A549 (cell line): ENCODE data around the gene ATG5. TPM values are rescaled to one million over a fixed set of nuclear protein-coding genes. Genes with fewer than 3 reads are reported as not detected.

Experiments used
- ATAC-seq, 2 experiments: fragments of 200-7000 bp in 1 of 2; fragments of >200 bp in 1 of 2; cut with Nextera tagmentation in 1 of 2; cut with Tn5 transposase in 1 of 2; 3 replicates each; pipeline versions ENCODE4 v1.8.0 to v1.9.1; 2018 to 2020; ENCODE audit warnings: mild to moderate bottlenecking in 1 of 2, moderate library complexity in 1 of 2
- CTCF ChIA-PET: fragments of 300-600 bp; sonication (Branson Sonifier 250); formaldehyde crosslinking; extraction: SDS; loops from one replicate; lab custom pipeline; 2021; ENCODE audit warnings: antibody characterized with exemption, inconsistent platforms; lab: Yijun Ruan, JAX
- POLR2A ChIA-PET: fragments of 350-600 bp; formaldehyde crosslinking; extraction: SDS; loops from one replicate; lab custom pipeline; 2021; ENCODE audit warnings: antibody characterized with exemption, inconsistent platforms; lab: Yijun Ruan, JAX
- DNase-seq, 2 experiments: peaks; one replicate each; pipeline versions ENCODE4 v3.0.0 to v3.0.0-alpha.2; 2011 to 2016; ENCODE audit warnings: low read depth in 1 of 2, low spot score in 1 of 2
- FAIRE-seq: peaks from 2 replicates; lab custom pipeline; 2011; peaks lifted over from hg19 to GRCh38; lab: Jason Lieb, UNC
- H3K27ac ChIP-seq, 2 experiments: fragments of >200 bp; sonication (Bioruptor Twin); formaldehyde crosslinking; 3 replicates each; pipeline ENCODE4 v1.5.1; 2016 to 2017
- H3K4me1 ChIP-seq: fragments of >200 bp; sonication (Bioruptor Twin); formaldehyde crosslinking; 3 replicates; pipeline ENCODE4 v1.6.1; 2016
- H3K4me2 ChIP-seq: fragments of >200 bp; sonication (Bioruptor Twin); formaldehyde crosslinking; 3 replicates; pipeline ENCODE4 v1.6.1; 2016
- H3K4me3 ChIP-seq: fragments of >200 bp; sonication (Bioruptor Twin); formaldehyde crosslinking; 3 replicates; pipeline ENCODE4 v1.5.1; 2016
- H3K9me3 ChIP-seq: fragments of >200 bp; sonication (Bioruptor Twin); formaldehyde crosslinking; 3 replicates; pipeline ENCODE4 v1.6.1; 2016
- CBX2 ChIP-seq: fragments of 200-600 bp; sonication (generic); IDR thresholded peaks from 2 replicates; pipeline ENCODE4 v1.6.1; 2016; ENCODE audit warnings: low read depth, mild to moderate bottlenecking, borderline replicate concordance
- CEBPB ChIP-seq, 2 experiments: fragments of >200 bp in 1 of 2; sonication (Bioruptor Twin) in 1 of 2; formaldehyde crosslinking in 1 of 2; IDR thresholded peaks; 2 replicates each; pipeline ENCODE4 v1.6.1; 2012 to 2016
- CHD4 ChIP-seq: fragments of 200-600 bp; sonication (generic); IDR thresholded peaks from 2 replicates; pipeline ENCODE4 v1.6.1; 2016; ENCODE audit warnings: antibody characterized with exemption, mild to moderate bottlenecking, borderline replicate concordance
- E2F6 ChIP-seq: IDR thresholded peaks from 2 replicates; pipeline ENCODE4 v1.6.1; 2012; ENCODE audit warnings: low read depth, borderline replicate concordance
- EHF ChIP-seq: fragments of 250-450 bp; sonication (Bioruptor Pico); IDR thresholded peaks from 2 replicates; pipeline ENCODE4 v1.5.0; 2020; ENCODE audit warnings: mild to moderate bottlenecking
- EHMT2 ChIP-seq: fragments of 200-600 bp; sonication (generic); IDR thresholded peaks from 2 replicates; pipeline ENCODE4 v1.6.1; 2016; ENCODE audit warnings: antibody characterized with exemption, low read depth, mild to moderate bottlenecking, moderate library complexity
- ELK1 ChIP-seq: fragments of 150-350 bp; IDR thresholded peaks from 2 replicates; pipeline ENCODE4 v1.6.1; 2014; ENCODE audit warnings: low read depth, mild to moderate bottlenecking, low read length
- FOSB ChIP-seq: fragments of 250-450 bp; sonication (Bioruptor Pico); IDR thresholded peaks from 2 replicates; pipeline ENCODE4 v1.5.0; 2020; ENCODE audit warnings: mild to moderate bottlenecking, moderate library complexity
- FOXS1 ChIP-seq: fragments of 250-450 bp; sonication (Bioruptor Pico); IDR thresholded peaks from 2 replicates; pipeline ENCODE4 v1.5.0; 2020; ENCODE audit warnings: mild to moderate bottlenecking, moderate library complexity
- HES2 ChIP-seq: fragments of >200 bp; sonication (Bioruptor Twin); formaldehyde crosslinking; IDR thresholded peaks from 2 replicates; pipeline ENCODE4 v1.6.1; 2016
- HEYL ChIP-seq: fragments of 250-450 bp; sonication (Bioruptor Pico); IDR thresholded peaks from 2 replicates; pipeline ENCODE4 v1.8.0; 2021; ENCODE audit warnings: mild to moderate bottlenecking, moderate library complexity
- HOXA7 ChIP-seq: fragments of 250-450 bp; sonication (Bioruptor Pico); IDR thresholded peaks from 2 replicates; pipeline ENCODE4 v1.5.0; 2020; ENCODE audit warnings: mild to moderate bottlenecking, moderate library complexity
- HOXB5 ChIP-seq: fragments of 250-450 bp; sonication (Bioruptor Pico); IDR thresholded peaks from 2 replicates; pipeline ENCODE4 v1.5.0; 2020; ENCODE audit warnings: mild to moderate bottlenecking, moderate library complexity
- JUN ChIP-seq, 2 experiments: fragments of >200 bp; sonication (Bioruptor Twin); formaldehyde crosslinking; IDR thresholded peaks; 2 replicates in 1 of 2; 3 replicates in 1 of 2; pipeline ENCODE4 v1.6.1; 2016 to 2017
- JUNB ChIP-seq: fragments of >200 bp; sonication (Bioruptor Twin); formaldehyde crosslinking; IDR thresholded peaks from 2 replicates; pipeline ENCODE4 v1.6.1; 2016
- KDM5A ChIP-seq: fragments of 200-600 bp; sonication (generic); IDR thresholded peaks from 2 replicates; pipeline ENCODE4 v1.6.1; 2016; ENCODE audit warnings: antibody characterized with exemption, mild to moderate bottlenecking
- MAX ChIP-seq: IDR thresholded peaks from 2 replicates; pipeline ENCODE4 v1.6.1; 2012
- MAZ ChIP-seq: fragments of 150-350 bp; IDR thresholded peaks from 2 replicates; pipeline ENCODE4 v1.6.1; 2014; ENCODE audit warnings: antibody characterized with exemption, low read depth, low read length, borderline replicate concordance
- NFE2L2 ChIP-seq: fragments of 150-350 bp; conservative IDR thresholded peaks from 2 replicates; pipeline ENCODE4 v1.6.1; 2014; ENCODE audit warnings: low read length
- POLR2A ChIP-seq: IDR thresholded peaks from 2 replicates; pipeline ENCODE4 v1.6.1; 2012; ENCODE audit warnings: mild to moderate bottlenecking, low read length
- RAD21 ChIP-seq, 2 experiments: fragments of >200 bp in 1 of 2; sonication (Bioruptor Twin) in 1 of 2; formaldehyde crosslinking in 1 of 2; IDR thresholded peaks in 1 of 2; conservative IDR thresholded peaks in 1 of 2; 2 replicates in 1 of 2; 3 replicates in 1 of 2; pipeline ENCODE4 v1.6.1; 2012 to 2018; ENCODE audit warnings: inconsistent platforms in 1 of 2
- RARB ChIP-seq: fragments of 250-450 bp; sonication (Bioruptor Pico); IDR thresholded peaks from 2 replicates; pipeline ENCODE4 v1.8.0; 2021; ENCODE audit warnings: mild to moderate bottlenecking, moderate library complexity
- RCOR1 ChIP-seq: fragments of 150-350 bp; IDR thresholded peaks from 2 replicates; pipeline ENCODE4 v1.6.1; 2014; ENCODE audit warnings: antibody characterized with exemption, low read length, low read depth
- RFX5 ChIP-seq: fragments of 450-650 bp; IDR thresholded peaks from 2 replicates; pipeline ENCODE4 v1.7.1; 2014; ENCODE audit warnings: antibody characterized with exemption, mild to moderate bottlenecking, moderate library complexity
- RNF2 ChIP-seq: fragments of 200-600 bp; sonication (generic); IDR thresholded peaks from 2 replicates; pipeline ENCODE4 v1.6.1; 2016; ENCODE audit warnings: low read depth, mild to moderate bottlenecking, antibody characterized with exemption, moderate library complexity, borderline replicate concordance
- SMC3 ChIP-seq: fragments of >200 bp; sonication (Bioruptor Twin); formaldehyde crosslinking; IDR thresholded peaks from 3 replicates; pipeline ENCODE4 v1.6.1; 2018; ENCODE audit warnings: inconsistent platforms
- SREBF2 ChIP-seq: fragments of 450-650 bp; IDR thresholded peaks from 2 replicates; pipeline ENCODE4 v1.6.1; 2014; ENCODE audit warnings: mild to moderate bottlenecking, moderate library complexity
- TP53 ChIP-seq: fragments of 250-450 bp; sonication (Bioruptor Pico); IDR thresholded peaks from 2 replicates; pipeline ENCODE4 v1.5.0; 2021; ENCODE audit warnings: mild to moderate bottlenecking, moderate library complexity
- WGBS: methylation state at CpG from one replicate; pipeline ENCODE4 v1.1.6; 2017; ENCODE audit errors: missing lambda C conversion rate; 5-methylcytosine and 5-hydroxymethylcytosine counted together
- polyA plus RNA-seq, 4 experiments: library from polyadenylated mRNA; depleted of rRNA in 3 of 4; stranded (reverse); fragments of >200 nt; fragmentation: RNase III in 1 of 4; extraction: RNeasy Plus Mini Kit Qiagen cat#74134 plus additional on column Dnase treatment in 1 of 4; gene quantifications; 2 replicates in 3 of 4; 3 replicates in 1 of 4; pipeline ENCODE4 v1.2.3, GENCODE V29; 2011 to 2017
- TF ChIP-seq, protein P1 (sequence below): fragments of 250-450 bp; sonication (Bioruptor Pico); IDR thresholded peaks from 2 replicates; pipeline ENCODE4 v1.5.0; 2021; ENCODE audit warnings: mild to moderate bottlenecking, moderate library complexity, borderline replicate concordance

Gene ATG5
- polyA plus RNA-seq, 2 of the 4 experiments (the other 2 are of a cell fraction): 26.6 to 53.5 TPM

DNA sequence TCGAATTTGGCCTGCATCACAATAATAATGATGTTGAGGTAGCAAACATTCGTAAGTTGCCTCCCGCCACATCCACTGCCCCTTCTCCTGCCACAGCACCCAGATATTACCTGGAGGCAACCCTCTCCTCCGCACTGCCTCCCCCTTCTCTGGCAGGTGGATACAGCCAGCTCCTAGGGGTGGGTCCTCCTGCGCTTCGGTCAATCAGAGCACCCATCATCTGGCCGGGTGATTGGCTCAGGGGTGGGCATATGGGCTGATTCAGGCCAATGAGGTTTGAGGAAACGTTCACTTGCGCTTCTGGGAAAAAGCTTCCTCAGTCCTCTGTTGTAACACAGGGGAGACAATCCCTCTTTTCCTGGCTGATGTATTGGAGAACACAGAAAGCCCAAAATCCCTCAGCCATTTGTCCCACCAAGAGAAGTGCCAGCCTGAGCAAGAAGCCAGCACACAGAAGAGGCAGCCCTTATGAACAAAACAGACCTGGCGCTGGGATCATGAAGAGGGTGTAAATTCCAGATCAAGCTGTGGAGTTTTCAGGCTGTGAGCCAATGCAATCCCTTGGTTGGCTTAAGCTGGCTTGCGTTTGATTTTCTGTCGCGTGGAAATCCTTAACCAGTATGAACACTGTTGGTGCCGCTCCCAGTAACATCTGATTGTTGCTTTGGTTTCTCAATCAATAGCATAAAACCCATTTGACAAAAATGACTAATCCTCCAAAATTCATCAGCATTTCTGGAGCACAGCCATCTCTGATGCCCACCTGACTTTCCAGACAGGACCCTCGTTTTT, 157.3 kb downstream of the ATG5 start:
- no peak for DNase-seq
- CTCF ChIA-PET: interaction anchor here (1.6 kb wide), 1 partner anchor 12 kb away, joined by 4 read pairs; no protein-coding TSS in a partner anchor

GRCh38 chr6:106167096-106167814, 158.3 kb downstream of the ATG5 start:
- WGBS: 81% methylated on average over 6 of the region's 6 CpGs
- ATAC-seq (no peak), DNase-seq (no peak), FAIRE-seq (no peak)
- TF ChIP-seq EHMT2 (no peak), KDM5A (no peak), SREBF2 (no peak), ELK1 (no peak), MAX (no peak), HEYL (no peak), EHF (CRISPR knock-in tag) (no peak), NFE2L2 (no peak), CHD4 (no peak), RFX5 (no peak), JUNB (no peak), HES2 (no peak), RCOR1 (no peak), FOXS1 (no peak), E2F6 (no peak), HOXA7 (CRISPR knock-in tag) (no peak), RNF2 (no peak), MAZ (no peak)
- TF ChIP-seq, protein P1, sequence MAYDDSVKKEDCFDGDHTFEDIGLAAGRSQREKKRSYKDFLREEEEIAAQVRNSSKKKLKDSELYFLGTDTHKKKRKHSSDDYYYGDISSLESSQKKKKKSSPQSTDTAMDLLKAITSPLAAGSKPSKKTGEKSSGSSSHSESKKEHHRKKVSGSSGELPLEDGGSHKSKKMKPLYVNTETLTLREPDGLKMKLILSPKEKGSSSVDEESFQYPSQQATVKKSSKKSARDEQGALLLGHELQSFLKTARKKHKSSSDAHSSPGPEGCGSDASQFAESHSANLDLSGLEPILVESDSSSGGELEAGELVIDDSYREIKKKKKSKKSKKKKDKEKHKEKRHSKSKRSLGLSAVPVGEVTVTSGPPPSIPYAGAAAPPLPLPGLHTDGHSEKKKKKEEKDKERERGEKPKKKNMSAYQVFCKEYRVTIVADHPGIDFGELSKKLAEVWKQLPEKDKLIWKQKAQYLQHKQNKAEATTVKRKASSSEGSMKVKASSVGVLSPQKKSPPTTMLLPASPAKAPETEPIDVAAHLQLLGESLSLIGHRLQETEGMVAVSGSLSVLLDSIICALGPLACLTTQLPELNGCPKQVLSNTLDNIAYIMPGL (CRISPR knock-in tag): no peak
- Histone ChIP-seq H3K27ac (no peak overlapping the region), H3K4me3 (no peak overlapping the region), H3K9me3 (no peaks in the 10 kb centered on the region), H3K4me1 (no peaks in the 10 kb centered on the region), H3K4me2 (no peak overlapping the region)
- ChIA-PET CTCF (no interaction called here), POLR2A (no interaction called here)

More for the DNA sequence above, 157.3 kb downstream of the ATG5 start:
- no peaks in the 10 kb centered on the region for H3K9me3 ChIP-seq
- no peak for FAIRE-seq
- TF ChIP-seq EHF (CRISPR knock-in tag): no peak
- no peak for TF ChIP-seq SMC3
- no peak for TF ChIP-seq CBX2
- TF ChIP-seq POLR2A: no peak
- no peak for TF ChIP-seq RARB
- TF ChIP-seq JUNB: no peak
- TF ChIP-seq FOSB (CRISPR knock-in tag): no peak
- TF ChIP-seq HOXB5 (CRISPR knock-in tag): no peak
- TF ChIP-seq CEBPB (IDR thresholded peaks at IDR 0.05): no peak
- TF ChIP-seq RNF2: no peak
- no peak for TF ChIP-seq HEYL
- no peak for TF ChIP-seq EHMT2
- no peak for TF ChIP-seq RAD21 (conservative IDR thresholded peaks at IDR 0.05 in 1 of 2, IDR thresholded peaks at IDR 0.05 in 1 of 2)
- TF ChIP-seq MAX: no peak
- TF ChIP-seq TP53: no peak
- no peak for TF ChIP-seq JUN (IDR thresholded peaks at IDR 0.05)
- POLR2A ChIA-PET: no interaction called here
- ATAC-seq: no peak
- H3K27ac ChIP-seq: no peak overlapping the region
- no peak overlapping the region for H3K4me3 ChIP-seq
- 80% methylated on average over 13 of the region's 15 CpGs for WGBS
- H3K4me1 ChIP-seq: no peaks in the 10 kb centered on the region
- H3K4me2 ChIP-seq: no peak overlapping the region
